Measurements from ENCODE around the gene DGKB. TPM values are rescaled to one million over a fixed set of nuclear protein-coding genes. Genes with fewer than 3 reads are reported as not detected.

The DGKB gene
- total RNA-seq, 4 donors from 2014 or later, result 4.4 to 33.1 (median 9.3) TPM

DNA sequence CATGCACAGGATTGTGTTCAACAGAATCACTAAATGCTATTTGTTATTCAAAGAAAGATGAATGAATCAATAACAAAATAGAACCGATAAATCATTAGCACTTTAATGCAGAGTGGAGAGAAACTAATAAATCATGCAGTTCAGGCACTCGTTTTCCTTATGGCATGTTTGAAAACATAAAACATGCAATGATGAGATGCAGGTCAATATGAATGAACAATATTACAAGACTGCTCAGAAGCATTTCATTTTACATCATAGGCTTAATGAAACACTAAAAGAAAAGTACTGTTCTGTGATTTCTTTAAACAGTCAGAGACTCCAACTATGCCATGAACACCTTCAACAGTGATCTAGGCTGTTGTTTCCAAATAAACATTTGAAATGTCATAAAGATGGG lies 755.0 kb downstream of the DGKB start:
- intact Hi-C loops (cut with DNase I; ENCODE audit: low total_unique reads), result no loop called here
- Histone ChIP-seq H3K9me3 (no peaks in the 10 kb centered on the region), H3K36me3 (no peaks in the 10 kb centered on the region), H3K27ac (no peak overlapping the region), H3K27me3 (no peaks in the 10 kb centered on the region), H3K4me1 (no peaks in the 10 kb centered on the region), H3K4me3 (no peak overlapping the region)
- TF ChIP-seq, protein P1, sequence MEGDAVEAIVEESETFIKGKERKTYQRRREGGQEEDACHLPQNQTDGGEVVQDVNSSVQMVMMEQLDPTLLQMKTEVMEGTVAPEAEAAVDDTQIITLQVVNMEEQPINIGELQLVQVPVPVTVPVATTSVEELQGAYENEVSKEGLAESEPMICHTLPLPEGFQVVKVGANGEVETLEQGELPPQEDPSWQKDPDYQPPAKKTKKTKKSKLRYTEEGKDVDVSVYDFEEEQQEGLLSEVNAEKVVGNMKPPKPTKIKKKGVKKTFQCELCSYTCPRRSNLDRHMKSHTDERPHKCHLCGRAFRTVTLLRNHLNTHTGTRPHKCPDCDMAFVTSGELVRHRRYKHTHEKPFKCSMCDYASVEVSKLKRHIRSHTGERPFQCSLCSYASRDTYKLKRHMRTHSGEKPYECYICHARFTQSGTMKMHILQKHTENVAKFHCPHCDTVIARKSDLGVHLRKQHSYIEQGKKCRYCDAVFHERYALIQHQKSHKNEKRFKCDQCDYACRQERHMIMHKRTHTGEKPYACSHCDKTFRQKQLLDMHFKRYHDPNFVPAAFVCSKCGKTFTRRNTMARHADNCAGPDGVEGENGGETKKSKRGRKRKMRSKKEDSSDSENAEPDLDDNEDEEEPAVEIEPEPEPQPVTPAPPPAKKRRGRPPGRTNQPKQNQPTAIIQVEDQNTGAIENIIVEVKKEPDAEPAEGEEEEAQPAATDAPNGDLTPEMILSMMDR (IDR thresholded peaks at IDR 0.05), result no peak
- no peak for TF ChIP-seq POLR2A (IDR thresholded peaks at IDR 0.05)
- no peak for DNase-seq

DNA sequence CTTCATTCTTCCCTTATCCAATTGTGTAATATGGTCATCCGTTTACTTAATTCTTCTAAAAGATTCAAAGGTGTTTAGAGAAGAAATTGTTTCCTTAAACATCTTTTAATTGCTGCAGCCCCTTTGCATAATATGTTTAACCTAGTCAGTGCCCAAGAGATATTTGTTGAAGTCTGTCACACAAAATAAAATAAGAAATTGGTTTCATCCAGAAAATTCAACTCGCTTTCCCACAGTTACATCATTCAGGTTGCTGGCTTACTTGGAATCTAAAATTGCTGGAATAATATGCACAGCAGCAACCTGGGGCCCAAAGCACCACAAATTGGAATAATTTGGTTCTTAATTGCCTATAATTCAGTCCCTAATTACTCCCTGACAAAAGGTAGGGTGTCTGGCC lies 758.0 kb downstream of the DGKB start:
- H3K4me1 ChIP-seq, result no peaks in the 10 kb centered on the region
- H3K9me3 ChIP-seq, result no peaks in the 10 kb centered on the region
- H3K27me3 ChIP-seq, result no peaks in the 10 kb centered on the region
- no peak overlapping the region for H3K4me3 ChIP-seq
- intact Hi-C loops (cut with DNase I; ENCODE audit: low total_unique reads), result no loop called here
- TF ChIP-seq POLR2A (IDR thresholded peaks at IDR 0.05), result no peak
- TF ChIP-seq, protein P1 (IDR thresholded peaks at IDR 0.05), result no peak
- H3K27ac ChIP-seq, result no peak overlapping the region
- no peaks in the 10 kb centered on the region for H3K36me3 ChIP-seq
- DNase-seq, result no peak

GRCh38 chr7:14144109-14144508 lies 758.4 kb downstream of the DGKB start:
- Histone ChIP-seq H3K4me1 (no peaks in the 10 kb centered on the region), H3K27ac (no peak overlapping the region), H3K36me3 (no peaks in the 10 kb centered on the region), H3K4me3 (no peak overlapping the region), H3K9me3 (no peaks in the 10 kb centered on the region), H3K27me3 (no peaks in the 10 kb centered on the region)
- TF ChIP-seq POLR2A (IDR thresholded peaks at IDR 0.05), result no peak
- TF ChIP-seq, protein P1 (IDR thresholded peaks at IDR 0.05), result no peak
- no peak for DNase-seq
- intact Hi-C loops (cut with DNase I; ENCODE audit: low total_unique reads), result no loop called here

- TF ChIP-seq, protein P1 (IDR thresholded peaks at IDR 0.05), result no peak
- TF ChIP-seq POLR2A (IDR thresholded peaks at IDR 0.05), result no peak
- Histone ChIP-seq H3K4me3 (no peak overlapping the region), H3K9me3 (no peaks in the 10 kb centered on the region), H3K27me3 (no peaks in the 10 kb centered on the region), H3K36me3 (no peaks in the 10 kb centered on the region), H3K4me1 (no peaks in the 10 kb centered on the region), H3K27ac (no peak overlapping the region)
- DNase-seq, result no peak
- intact Hi-C loops (cut with DNase I; ENCODE audit: low total_unique reads), result no loop called here
Observed at GRCh38 chr7:14137676-14138075, 764.9 kb downstream of the DGKB start.

GRCh38 chr7:14133752-14134151 lies 768.8 kb downstream of the DGKB start:
- no peaks in the 10 kb centered on the region for H3K27me3 ChIP-seq
- no peaks in the 10 kb centered on the region for H3K36me3 ChIP-seq
- H3K4me3 ChIP-seq, result no peak overlapping the region
- H3K9me3 ChIP-seq, result no peaks in the 10 kb centered on the region
- intact Hi-C loops (cut with DNase I; ENCODE audit: low total_unique reads), result no loop called here
- H3K4me1 ChIP-seq, result no peaks in the 10 kb centered on the region
- no peak for TF ChIP-seq POLR2A (IDR thresholded peaks at IDR 0.05)
- TF ChIP-seq, protein P1 (IDR thresholded peaks at IDR 0.05), result no peak
- DNase-seq, result no peak
- H3K27ac ChIP-seq, result no peak overlapping the region
